GM19351 (cell line): Measurements from ENCODE around the gene PRKCE.
A peak's percentile ranks its signal among the peaks of the same experiment; 100 is the strongest.
"Not testable (repeated sequence)": the region's sequence is repeated elsewhere in the genome, so short reads cannot be mapped to it uniquely, and the experiment has no call there.

Experiments used
- ATAC-seq: cut with Tn5 transposase; IDR thresholded peaks from one replicate; pipeline ENCODE4 v1.9.1; 2021; ENCODE audit warnings: mild to moderate bottlenecking, moderate library complexity; ENCODE audit not compliant: unreplicated experiment

The PRKCE gene

DNA sequence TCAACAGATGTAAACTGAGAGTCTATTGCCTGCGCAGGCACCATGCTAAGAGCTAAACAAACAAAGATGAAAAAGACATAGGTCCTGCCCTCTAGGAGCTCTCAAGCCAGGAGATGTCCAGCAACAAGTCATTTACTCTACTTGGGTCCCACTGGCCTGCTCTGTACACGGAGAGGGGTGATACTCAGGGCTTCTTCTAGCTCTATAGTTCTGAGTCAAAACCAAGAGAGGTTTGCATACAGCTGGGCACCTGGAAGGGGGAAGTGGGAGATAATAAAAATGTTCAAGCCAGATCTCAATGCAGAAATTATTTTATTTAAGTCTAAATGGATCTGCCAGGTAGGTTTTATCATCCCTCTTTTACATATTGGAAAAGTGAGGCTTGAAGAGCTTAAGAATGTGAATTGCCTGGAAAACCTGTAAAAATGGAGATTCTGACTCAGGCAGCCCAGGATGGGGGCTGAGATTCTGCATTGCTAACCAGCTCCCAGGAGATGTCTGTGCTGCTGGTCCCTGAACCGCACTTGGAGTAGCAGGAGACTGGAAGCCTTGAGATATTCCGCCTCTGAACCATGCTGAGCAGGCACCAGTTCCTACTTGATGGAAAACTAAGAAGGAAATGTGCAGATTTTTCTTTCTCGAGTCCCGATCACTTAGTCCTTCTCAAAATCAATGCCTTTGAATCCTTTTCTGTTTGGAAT, 201.1 kb downstream of the PRKCE start:
- peak; percentile 88 for ATAC-seq

DNA sequence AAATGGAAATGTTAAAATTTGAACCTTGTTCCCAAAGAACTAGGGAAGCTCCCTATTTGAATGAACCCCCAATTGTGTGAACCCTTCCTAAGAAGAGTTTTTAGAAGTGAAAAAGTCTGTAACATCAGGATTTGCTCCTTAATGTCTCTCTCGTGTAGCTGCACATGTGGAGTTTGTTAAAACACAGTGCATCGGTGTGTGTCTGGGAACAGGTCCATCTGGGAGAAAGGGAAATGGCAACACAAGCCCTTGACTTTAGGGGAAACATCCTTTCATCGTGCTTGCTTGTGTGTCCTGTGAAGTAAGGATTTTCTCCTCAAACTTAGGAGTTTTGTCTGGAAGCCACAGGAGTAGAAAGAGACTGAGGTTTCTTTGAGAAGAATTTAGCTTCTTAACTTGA, 203.9 kb downstream of the PRKCE start:
- no peak for ATAC-seq

DNA sequence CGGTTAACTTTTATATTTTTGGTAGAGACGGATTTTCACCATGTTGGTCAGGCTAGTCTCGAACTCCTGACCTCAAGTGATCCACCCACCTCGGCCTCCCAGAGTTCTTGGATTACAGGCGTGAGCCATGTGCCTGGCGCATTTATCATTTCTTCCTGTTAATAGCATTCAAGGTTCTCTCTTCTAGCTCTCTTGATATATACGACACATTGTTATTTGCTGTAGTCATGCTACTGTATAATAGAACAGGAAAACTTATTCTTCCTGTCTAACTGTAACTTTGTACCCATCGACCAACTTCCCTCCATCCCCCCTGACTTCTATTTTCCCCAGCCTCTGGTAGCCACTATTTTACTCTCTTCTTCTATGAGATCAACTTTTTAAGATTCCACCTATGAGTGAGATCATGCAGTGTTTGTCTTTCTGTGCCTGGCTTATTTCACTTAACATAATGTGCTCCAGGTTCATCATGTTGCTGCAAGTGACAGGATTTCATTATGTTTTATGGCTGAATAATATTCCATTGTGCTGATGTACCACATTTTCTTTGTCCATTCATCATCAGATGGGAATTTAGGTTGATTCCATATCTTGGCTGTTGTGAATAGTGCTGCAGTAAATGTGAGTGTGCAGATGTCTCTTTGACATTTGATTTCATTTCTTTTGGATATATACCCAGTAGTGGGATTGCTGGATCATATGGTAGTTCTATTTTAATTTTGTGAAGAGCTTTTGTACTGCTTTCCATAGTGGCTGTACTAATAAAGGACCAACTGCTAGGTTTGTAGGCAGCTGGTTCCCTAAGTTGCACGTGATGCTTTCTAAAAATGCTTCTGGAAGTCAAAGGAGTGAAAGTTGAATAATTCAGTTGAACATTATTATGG, 205.2 kb downstream of the PRKCE start:
- no peak for ATAC-seq

DNA sequence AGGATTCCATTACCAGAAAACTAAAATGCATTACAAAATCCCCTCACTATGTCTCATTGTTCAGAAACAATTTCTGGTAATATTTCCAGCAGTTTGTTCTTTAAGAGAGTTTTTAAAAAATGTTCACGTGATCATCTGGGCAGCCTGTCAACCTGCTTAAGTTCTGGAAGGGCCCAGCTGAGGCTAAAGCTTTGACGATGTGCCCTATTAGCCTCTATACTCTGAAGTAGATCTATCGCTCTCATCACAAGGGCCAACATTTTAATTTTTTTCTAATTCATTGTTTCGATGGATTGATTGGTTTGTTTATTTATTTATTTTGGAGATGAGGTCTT, 205.8 kb downstream of the PRKCE start:
- no peak for ATAC-seq

DNA sequence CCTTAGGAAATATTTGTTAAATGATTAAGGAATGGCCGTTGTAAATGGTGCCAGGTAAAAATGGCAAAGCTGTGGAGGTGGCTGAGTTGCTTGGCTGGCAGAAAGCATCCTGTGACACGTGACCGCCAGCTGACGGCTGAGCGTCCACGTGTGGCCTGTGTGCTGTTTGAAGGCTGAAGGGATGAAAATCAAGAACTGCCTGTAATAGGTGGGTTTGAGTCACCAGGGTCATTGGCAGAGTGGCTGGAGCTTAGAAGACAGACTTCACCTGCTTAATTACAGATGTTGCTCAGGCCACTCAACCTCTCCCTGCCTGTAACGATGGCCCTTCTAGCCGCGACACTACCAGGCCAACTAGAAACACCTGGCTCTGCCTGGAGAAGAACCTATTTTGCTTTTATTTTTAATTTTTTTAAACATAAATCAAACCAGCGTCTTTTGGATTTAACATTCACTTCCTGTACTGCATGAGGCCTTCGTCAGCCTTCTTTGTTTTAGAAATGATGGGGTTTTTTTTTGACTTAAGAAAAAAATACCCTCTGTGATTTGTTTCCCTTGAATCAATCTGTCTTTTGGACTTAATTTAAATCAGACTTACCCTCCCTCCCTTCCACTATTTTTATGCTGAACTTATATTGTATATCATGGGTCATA, 206.5 kb downstream of the PRKCE start:
- ATAC-seq = no peak

DNA sequence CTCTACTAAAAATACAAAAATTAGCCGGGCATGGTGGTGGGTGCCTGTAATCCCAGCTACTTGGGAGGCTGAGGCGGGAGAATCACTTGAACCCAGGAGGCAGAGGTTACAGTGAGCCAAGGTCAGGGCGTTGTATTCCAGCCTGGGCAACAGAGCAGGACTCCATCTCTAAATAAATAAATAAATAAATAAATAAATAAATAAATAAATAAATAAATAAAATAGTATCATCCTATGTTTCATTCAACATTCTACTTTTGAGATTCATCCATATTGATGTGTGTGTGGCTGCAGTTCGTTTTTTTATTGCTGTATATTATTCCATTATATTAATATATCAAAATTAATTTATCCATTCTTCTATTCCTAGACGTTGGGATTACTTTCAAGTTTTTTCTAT, 207.4 kb downstream of the PRKCE start:
- not testable (repeated sequence) for ATAC-seq

DNA sequence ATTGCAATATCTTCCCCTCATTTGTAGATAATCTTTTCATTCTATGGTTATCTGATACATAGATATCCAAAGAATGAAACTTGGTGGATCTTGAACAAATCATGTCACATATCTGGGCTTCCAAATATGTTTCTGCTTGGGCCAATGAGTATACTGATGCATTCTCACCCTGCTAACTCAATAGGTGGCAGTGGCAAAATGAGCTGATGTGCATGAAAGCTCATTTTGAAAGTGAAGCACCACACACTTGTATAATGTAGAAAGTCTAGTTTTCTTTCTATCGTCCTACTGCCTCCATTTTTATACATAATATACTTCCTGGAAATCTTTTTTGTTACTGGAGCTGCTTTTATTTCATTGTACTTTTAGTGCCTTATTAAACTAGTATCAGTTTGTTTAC, 208.2 kb downstream of the PRKCE start:
- peak; percentile 53 for ATAC-seq

DNA sequence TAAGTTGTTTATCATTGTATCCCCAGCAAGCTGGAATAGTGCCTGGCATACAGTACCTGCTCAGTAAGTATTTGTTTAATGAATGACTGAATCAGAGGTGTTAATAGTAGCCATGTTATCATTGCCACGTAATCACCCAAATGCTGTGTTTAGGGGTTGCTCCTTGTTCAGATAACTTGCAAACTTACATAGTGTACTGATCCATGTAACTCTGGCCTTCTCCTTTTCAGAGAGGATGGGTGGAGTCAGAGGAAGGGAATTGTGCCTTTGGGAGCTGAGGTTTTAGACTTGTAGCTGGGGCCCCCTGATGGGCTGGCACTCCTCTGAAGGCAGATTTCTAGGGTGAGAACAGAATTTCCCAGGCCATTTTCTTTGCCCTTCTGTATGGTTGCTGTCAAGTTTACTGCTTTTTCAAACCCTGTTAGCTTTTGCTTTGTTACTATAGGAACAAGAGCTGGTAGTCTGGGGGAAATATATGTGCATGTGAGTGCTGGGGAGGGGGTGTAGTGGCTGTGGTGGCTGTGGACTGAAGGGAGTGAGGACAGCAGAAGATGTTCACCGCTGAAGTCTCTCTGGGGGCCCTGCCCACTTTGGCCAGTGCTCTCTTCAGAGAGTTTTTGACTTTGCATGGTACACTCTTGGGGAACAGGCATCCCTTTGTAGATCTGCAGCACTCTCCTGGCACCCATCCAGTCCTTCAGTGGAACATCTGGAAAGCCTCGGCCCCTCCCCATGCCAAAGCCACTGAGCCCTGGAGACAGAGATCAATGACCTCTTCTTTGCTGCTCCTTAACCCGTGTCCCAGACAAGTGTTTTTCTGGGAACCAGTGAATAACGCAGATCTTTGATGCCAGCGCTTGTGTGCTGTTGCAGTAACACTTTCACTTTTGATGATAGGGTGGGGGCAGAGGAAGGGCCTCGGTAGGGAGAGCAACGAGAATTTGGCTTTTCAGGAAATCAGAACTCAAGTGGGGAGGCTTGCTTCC, 209.0 kb downstream of the PRKCE start:
- ATAC-seq = no peak

DNA sequence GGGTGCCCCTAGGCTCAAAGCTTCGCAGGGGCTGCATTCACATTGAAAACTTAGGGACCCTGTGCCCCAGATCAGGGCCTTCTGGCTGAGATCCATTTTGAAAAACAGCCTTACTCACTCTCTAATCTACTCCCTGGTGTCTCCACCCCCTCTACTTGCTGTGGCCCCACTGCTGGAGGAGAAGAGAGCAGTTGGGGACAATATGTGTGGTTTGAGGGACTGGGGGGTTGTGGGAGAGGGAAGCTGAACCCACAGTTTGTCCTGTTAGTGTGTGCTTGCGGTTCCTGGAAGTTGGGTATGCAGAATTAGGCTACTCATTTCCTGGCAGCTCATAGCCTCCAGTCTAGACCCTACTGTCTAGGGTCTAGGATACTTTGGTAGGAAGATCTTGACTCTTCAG, 211.4 kb downstream of the PRKCE start:
- ATAC-seq = no peak

DNA sequence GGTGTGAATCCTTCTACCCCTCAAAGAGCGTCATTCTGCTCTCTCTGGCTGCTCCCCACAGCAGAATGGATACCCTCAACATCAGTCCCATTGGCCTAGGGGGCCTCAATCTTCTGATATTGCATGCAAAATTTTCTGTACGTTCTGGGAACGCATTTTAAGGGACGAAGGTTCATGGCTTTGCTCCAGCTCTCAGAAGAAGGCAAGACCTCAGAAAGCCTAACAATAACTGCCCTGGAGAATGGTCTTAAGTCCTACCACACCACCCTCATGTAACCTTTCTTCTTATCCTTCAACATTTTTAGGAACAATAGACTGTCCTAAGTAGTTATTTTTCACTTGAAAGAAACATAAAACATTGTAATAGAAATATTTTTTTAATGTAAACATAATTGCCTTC, 212.6 kb downstream of the PRKCE start:
- ATAC-seq = no peak

DNA sequence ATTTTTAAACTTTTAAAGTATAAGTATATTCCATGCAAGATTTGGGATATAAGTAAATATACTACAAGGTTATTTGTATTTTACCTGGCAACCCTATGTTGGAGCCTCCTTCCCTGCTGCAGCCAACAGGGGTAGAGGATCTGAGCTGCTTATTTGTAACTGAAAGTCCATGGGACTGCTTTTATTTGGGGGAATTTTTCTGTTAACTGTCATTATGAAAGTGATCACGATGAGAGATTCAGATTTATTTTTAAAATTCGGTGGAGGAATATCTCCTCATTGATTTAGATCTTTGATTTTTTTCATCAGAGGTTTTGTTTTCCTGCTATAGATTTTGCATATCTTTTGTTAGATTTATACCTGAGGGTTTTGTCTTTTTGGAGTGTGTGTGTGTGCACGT, 215.9 kb downstream of the PRKCE start:
- no peak for ATAC-seq

DNA sequence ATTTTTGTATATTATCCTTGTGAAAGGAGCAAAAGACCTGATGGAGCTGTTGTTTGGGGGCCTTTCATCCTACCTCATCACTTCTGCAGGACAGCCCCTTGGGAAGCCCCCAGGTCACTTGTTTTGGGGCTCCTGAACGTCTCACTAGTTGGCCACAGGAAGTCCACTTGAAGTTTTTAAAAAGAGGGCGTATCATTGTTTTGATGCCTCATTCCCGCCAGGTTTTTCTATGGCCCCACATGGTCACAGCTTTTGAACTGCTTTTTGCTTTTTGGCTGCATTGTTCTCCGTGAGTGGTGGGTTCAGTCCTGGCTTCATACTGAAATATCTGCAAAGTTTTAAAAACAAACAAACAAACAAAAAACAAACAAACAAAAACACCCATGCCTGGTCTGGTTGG, 216.3 kb downstream of the PRKCE start:
- no peak for ATAC-seq

DNA sequence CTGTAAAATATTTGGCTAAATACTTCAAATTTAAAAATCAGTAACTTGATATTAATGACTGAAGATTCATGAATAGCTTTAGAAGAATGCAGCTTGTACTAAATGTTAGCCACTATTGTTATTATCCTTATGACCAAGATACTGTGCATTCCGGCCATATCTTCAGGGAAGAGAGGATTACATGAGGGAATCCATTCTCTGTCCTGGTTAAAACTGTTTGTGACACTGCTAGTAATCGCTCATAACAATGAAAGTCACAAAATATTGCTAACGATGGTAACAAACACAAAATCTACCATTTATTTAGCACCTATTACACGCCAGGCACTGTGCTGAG, 217.7 kb downstream of the PRKCE start:
- no peak for ATAC-seq

DNA sequence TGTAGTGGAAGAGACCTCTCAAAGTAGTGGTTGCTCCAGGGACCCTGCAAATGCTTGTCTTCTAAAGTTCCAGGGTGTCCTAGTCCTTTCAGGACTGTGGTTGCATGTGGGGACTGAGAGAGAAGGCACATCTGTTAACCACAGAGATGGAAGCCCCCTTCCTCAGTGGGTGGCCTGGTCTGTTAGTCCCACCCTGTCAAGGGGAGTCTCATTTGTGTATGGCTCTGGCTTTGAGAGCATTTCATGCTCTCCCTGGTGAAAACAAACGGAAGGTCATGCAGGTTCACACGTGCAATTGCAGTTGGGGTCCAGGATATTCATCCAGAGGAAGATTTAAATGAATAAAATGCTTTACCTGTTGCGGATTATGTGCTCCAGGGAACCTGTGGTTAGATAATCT, 219.6 kb downstream of the PRKCE start:
- ATAC-seq = no peak

DNA sequence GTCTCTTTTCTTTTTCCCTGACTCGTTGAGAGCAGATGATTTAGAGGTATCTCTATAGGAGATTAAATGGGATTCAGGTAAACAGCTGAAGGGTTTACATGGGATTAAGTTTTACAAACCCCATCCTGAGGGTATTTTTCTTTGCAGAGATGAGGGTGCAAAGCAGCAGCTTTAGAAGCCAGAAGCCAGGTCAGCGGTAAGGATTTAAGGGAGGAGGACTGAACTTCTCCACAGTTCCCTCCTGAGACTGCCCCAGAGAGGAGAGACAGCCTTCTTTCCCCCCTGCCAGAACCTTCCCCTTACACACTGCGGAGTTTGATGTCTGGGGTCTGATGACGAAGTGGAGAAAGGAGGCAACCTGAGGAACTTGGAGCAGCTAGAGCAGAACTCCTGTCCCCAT, 220.1 kb downstream of the PRKCE start:
- ATAC-seq = no peak

DNA sequence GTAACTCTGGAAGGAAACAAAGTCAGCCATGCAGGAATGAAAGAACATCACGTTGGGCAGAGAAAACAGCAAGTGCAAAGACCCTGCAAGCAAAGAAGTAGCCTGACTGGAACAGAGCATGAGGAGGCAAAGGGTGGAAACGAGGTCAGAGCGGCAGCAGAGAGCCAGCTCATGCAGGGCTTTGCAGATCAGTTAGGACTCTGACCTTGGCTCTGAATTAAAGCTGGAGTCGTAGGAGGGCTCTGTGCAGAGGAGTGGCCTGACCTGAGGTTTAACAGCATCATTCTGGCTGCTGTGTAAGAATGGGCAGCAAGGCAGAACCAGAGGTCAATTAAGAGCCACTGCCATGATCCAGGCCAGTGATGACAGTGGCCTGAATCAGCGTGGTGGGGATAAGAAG, 220.7 kb downstream of the PRKCE start:
- no peak for ATAC-seq

DNA sequence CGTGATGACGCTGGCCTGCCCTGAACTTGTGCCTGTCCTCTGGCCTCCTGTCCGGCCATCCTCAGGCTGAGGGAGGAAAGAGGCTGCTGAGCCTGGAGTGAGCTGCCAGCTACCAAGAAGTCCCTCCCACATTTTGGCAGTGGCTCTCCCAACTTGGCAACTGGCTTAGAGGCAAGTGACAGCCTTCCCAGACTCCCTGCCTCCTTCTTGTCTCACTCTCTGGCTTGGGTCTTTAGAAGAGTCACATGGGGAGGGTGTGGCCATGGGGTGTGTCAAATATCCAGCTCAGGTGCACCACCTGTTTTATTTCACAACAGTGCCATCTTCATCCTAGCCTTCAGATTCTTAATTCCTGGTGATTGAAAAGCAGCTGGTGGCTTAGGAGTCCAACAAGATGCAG, 222.9 kb downstream of the PRKCE start:
- no peak for ATAC-seq

DNA sequence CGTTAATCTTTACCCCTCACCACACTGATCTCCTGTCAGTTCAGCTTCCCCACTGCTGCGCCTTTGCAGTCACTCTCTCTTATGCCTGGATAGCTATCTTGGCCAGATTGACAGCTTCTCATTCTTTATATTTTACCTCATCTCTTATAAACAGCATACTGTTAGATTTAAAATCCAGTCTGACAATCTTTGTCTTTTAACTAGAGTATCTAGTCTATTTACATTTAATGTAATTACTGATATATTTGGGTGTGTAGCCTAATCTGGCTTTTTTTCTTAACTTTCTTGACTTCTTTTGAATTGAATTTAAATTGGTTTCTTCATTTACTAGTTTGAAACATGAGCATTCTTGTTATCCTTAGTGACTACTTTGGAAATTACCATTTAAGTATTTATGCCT, 225.1 kb downstream of the PRKCE start:
- no peak for ATAC-seq

DNA sequence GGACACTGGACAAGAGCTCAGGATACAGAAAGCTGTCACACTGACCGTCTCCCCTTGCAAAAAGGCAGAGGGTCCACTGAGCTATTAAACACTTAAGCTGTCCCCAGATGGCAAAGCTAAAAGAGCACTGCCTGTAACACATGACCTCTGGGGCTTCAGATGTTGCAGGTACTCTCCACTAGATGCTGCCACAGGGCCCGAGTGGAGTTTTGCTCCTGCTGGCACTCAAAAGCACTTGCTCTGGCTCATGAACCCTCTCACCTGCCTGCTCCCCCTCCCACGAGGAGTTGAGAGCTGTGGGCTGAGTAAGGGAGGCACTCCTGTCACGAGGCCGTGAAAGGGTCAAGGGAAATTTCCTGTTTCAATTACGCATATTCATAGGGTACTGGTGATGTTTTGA, 227.9 kb downstream of the PRKCE start:
- ATAC-seq = no peak

DNA sequence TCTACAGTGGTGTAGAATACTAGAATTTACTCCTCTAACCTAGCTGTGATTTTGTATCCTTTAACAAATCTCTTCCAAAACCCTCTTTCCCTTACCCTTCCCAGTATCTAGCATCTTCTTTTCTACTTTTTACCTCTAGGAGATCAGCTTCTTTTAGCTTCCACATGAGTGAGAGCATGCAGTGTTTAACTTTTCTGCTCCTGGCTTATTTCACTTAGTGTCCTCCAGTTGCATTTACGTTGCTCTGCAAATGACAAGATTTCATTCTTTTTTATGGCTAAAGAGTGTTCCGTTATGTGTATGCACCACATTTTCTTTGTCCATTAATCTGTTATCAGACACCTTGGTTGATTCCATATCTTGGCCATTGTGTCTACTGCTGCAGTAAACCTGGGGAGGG, 228.5 kb downstream of the PRKCE start:
- no peak for ATAC-seq

DNA sequence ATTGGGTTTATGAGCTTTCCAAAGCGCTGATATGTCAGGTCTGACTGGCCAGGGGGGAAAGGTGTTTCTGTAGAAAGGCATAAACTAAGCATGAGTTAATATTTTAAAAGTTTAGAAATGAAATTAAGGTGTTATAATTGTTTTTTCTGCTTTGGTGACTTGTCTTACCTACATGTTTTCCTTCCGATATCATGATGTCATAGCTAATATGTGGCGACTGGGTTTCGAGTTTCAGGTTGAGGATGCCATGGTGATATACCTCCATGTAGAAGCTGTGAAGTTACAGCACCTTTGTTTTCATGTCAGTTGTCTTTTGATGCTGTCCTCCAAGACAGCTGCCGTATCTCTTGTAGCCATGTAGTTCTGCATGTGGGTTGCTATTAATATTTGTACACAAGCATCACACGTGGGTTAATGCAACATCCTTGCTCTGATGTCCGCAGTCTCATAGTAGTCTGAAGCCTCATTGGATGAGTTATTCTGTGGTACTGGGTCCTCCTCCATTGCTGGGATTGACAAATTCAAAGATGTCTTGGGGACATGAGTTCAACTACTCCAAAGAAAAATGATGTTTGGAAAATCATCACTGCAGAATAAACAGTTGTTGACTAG, 230.6 kb downstream of the PRKCE start:
- no peak for ATAC-seq
